NCI-H510A (cell line): ENCODE measurements around the gene UTS2R.

ENCODE experiments used
- DNase-seq: peaks from one replicate; lab custom pipeline; 2025; lab: John Stamatoyannopoulos, UW

Gene UTS2R

DNA sequence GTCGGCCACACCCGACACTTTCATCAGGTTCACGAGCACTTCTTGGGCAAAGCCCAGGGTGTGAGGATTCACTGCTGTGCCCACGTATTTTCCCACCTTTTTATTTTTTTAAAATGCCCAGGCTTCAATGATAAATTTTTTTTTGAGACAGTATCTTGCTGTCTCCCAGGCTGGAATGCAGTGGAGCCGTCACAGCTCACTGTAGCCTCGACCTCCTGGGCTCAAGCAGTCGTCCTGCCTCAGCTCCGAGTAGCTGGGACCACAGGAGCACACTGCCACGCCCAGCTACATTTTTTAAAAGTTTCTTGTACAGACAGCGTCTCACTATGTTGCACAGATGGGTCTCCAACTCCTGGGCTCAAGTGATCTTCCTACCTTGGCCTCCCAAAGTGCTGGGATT is 17.8 kb downstream of the UTS2R start:
- DNase-seq = no peak

DNA sequence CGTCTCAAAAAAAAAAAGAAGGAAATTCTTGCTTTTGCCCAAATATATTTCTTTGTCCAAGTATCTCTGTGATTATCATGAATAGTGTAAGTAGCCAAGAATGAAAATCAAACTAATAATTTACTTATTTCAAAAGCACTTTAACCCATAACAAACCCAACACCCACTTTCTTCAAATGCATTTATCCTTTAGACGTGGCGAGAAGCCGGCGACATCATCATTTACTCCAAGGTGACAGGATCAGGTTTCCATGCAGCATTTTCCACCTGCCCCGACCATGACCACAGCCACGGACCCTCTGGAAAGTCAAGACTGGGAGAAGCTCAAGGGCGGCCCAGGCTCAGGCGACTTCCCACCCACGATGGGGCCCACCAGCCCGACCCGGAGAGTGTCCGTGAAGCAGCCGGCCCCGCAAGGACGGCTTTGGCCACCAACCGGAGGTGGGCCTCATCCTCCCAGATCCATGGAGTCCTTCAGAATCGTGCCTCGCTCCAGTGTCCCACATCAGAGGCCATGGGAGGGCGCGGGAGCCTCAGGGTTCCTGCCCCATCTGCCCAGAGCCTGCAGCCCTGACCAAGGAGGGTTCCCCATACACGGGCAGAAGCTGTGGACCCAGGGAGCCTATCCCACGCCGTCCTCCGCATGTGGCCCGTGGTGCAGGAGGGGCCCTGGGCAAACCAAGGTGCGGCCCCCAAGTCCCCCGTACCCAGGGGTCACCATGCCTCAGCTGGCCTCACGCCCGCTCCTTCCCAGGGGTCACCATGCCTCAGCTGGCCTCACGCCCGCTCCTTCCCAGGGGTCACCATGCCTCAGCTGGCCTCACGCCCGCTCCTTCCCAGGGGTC is 18.7 kb downstream of the UTS2R start:
- DNase-seq = no peak

DNA sequence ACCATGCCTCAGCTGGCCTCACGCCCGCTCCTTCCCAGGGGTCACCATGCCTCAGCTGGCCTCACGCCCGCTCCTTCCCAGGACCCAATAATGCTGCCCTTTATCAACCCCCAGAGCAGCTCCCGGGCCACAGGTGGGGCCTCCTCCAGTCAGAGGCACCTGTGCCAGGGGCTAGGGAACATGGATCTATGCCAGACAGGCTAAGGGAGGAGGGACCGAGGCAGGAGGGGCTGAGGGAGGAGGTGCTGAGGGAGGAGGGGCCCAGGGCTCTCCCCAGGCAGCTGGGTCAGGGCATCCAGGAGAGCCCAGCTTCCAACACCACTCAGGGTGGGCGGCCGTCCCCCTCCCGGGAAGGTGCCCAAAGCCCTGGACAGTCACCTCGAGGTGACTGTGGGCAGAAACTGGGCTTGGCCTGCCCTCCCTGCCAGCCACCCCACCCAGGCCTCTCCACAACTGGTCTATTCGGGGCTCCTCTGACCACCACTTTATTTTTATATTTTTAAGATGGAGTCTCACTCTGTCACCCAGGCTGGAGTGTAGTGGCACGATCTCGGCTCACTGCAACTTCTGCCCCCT is 19.4 kb downstream of the UTS2R start:
- no peak for DNase-seq

DNA sequence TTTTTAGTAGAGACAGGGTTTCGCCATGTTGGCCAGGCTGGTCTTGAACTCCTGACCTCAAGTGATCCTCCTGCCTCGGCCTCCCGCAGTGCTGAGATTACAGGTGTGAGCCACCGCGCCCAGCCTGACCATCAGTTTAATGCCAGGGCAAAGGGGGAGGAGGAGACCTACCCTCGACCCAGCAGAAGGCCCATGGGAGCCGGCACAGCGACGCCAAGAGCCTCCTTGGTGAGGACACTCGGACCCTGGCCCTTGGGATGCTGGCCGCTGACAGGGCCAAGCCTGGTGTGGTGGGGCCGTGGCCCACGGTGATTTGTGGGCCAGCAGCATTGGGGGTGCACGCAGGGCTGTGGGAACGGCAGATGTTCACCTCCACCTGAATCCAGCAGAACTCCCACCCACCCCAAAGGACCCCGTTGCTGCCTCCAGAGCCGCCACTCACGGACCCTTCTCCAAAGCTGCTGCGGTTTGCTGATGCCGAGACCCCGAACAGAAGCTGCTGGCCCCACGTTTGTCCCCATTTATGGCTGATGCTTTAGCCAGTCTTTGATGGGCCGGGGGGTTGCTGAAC is 20.0 kb downstream of the UTS2R start:
- DNase-seq = no peak

DNA sequence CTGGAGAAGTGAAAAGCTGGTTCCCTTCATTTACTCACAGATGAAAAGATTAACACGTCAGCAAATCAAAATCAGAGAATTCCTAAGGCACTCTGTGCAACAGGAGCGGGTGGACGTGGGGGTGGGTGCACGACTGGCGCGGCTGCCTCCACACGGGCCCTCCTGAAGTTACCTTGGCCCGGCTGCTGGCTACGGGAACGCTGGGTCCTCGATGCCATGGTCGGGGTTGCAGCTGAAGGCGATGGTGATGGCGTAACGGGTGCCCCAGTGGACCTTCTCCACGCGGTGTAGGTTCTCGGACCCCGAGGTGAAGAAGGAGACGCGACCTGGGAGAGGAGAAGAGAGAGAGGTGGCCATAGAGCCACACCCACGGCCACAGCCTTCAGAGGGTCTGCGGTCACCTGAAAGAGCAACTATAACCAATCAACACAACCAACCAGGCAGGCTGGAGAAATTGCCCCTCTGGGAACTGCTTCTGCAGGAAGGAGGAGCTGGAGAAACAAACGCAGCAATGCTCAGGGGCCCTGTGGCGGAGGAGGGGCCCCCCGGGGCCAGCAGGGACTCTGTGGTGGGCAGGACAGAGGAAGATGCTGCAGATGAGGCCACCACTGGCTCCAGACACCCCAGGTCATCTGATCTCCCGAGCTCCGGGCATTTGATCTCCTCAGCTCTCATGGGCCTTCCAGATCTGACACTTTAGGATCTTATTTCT is 20.8 kb downstream of the UTS2R start:
- no peak for DNase-seq

DNA sequence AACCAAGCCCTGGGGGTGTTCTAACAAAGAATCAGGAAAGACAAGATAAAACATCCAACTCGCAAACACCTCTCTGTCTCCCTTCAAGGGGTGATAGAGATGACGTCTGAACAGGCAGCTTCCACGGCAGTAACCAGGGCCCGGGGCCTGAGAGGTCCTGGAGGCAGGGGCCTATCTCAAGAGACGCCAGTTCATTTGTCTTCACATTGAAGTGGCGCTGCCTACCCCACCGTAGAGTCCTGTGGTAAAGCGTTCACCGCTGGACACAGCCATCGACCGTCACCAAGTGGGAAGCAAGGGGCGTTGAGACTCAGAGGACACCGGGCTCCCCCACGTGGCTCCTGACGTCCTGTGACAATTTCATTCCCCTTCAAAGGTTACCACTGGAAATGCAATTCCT is 21.4 kb downstream of the UTS2R start:
- no peak for DNase-seq

DNA sequence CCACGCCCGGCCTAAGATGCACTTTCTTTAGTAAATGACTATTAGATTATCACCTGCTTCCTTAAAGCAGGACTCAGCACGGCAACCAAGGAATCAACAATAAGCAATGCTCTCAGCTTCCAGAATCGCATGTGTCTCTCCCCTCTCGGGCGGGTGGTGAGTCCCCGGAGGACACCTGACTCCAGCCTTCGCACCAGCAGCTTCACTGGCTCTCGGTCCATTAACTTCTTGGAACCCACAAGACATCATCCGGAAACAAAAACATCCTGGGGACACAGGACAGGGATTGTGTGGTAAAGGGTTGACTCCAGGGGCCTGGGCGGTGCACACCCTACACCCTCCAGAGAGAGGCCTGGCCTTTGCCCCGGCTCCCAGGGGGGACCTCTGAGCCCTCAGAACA is 22.7 kb downstream of the UTS2R start:
- no peak for DNase-seq

DNA sequence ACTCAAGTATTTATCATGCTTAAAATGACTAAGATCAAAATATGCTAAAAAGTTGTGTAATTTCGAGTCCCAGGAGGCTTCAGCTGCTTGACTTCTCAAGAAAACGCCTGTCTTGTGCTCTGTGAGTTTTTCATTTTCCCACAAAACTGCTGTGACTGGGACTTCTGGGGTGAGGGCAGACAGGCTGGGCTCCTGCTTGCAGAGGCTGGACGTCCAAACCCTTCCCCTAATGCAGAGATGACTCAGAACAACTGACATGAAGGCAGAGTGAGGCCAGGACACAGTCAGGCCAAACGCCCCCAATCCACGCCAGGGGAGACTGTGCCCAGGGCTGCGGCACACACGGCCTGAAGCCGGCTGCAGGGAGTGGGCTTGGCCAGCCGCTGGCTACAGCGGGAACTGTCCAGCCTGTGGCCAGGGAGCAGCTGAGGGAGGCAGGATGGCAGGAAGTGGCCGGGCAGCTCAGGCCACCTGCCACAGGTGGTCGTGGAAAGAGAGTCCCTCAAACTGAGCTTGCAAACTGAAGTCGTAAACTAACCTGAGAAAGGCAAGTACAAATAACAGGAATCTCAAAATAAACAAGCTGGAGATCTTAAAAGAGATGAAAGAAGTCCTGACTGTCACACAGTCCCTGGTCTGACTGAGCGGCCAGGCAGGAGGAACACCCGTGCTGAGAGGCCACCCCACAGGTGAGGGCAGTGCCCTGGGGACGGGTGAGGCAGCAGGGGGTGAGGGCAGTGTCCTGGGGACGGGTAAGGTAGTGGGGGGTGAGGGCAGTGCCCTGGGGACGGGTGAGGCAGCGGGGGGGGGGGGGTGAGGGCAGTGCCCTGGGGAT is 25.3 kb downstream of the UTS2R start:
- no peak for DNase-seq

DNA sequence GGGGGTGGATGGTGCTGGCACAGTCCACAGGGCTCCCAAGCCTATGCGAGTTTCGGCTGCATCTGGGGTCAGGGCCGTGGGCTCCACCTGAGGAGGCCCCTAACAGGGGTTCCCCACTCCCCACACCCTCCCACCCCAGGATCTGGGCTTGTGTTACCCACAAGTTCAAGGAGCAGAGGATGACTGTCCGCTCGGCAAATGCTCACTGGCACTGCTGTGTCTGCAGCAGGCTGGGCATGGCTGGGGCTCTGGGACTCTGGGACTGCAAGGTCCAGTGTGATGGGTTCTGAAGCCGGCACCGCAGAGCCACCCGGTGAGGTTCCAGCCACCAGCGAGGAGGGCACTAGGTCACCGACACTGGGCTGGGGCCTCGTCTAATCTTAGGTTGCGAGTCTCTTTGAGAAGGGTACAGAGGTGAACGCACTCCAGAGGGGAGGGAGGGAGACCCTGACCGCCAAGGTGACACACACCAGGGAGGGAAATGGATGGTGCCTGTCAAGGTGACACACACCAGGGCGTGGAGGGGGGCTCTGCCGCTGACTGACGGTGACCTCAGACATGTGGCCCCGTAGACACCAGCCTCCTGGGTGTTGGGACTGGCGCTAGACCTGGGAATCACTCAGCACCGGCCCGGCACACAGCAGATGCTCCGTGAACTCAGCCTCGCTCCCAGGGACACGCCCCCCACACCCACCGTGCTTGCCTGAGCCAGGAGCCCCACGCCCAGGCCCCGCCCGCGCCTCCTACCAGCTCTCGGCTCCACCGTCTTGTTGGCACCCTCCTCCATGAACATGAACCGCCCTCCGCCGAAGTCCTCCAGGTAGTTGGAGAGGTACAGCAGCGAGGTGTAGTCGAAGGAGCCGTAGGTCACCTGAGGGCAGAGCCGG is 26.1 kb downstream of the UTS2R start:
- peak; percentile 52 for DNase-seq

DNA sequence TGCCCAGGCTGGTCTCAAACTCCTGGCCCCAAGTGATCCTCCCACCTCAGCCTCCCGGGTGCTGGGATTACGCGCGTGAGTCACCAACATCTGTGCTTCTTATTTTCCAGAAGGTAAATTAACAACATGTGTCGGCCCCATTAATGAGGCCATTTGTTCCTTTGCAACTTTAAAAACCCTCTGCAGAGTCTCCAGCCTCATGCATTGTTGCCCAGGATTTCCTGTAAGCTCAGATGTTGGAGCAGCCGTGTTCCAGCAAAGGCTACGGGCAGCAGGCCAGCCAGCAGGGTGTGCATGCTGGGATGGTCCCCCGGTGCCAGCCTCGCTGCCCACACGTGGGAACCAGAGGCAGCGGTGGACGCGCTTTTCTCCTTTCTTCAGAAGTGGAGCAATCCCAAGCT is 27.5 kb downstream of the UTS2R start:
- no peak for DNase-seq

DNA sequence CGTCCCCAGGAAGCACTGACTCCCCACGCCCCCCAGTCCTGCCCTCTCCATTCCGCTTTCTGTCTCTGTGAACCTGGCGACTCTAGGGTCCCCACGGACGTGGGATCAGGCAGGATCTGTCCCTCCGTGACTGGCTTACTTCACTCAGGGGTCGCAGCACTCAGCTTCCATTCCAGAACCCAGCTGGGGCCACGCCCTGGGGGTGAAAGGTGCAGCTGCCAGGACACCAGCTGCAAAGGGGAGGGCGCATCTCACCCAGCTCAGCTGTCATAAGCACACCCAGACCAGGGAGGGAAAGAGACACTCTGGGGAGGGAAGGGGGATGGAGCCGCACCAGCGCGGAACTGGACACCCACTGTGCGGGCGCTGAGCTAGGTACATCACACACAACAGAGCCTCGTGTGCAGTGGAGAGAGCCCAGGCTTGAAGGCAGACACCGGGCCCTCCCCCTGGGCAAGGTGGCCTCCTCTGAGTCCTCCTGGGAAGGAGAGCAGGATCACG is 28.1 kb downstream of the UTS2R start:
- DNase-seq = peak; percentile 75

DNA sequence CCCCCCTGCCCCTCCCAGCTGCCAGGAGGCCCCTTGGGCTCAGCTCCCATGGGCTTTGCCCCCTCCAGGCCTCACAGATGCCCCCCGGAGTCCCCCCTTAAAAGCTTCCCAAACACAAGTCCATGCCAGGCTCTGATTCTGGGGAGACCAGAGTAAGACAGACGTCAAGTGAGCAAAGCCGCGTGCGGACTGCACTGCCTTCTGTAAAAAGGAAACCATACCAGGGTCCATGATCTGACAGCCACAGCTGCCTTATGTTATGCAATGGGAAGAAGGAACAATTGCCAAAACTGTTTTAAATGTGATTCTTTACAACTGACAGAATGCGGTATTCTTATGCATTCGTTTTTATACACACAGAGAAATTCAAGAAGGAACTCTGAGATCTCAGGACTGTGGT is 28.6 kb downstream of the UTS2R start:
- DNase-seq = no peak

DNA sequence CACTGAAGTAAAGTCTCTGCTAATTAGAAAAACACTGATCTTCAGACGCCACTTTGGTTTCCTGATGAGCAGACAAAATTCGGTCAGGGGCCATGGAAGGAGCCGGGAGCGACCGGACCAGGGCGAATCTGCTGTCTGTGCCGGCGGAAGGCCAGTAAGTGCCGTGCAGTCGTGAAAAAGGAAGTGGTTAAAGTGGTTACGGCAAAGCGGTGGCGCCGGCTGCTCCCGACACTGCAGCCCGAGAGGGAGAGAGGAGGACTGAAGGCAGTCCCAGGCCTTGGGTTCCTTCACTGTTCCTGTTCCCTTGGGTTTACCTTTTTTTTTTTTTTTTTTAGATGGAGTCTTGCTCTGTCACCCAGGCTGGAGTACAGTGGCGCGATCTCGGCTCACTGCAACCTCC is 29.3 kb downstream of the UTS2R start:
- DNase-seq = no peak

DNA sequence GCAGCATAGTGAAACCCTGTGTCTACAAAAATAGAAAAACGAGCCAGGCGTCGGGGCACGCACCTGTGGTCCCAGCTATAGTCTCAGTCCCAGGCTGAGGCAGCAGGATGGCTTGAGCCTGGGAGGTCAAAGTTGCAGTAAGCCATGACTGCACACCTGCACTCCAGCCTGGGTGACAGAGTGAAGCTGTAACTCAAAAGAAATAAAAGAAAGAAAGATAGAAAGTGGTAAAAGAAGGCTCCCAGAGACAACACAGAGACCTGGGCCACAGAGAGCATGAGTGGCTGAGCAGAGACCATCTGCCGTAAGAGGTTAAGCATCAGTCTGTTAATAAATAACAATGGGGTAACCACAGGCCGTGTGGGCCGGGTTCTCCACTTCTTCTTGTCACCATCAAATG is 31.3 kb downstream of the UTS2R start:
- no peak for DNase-seq

DNA sequence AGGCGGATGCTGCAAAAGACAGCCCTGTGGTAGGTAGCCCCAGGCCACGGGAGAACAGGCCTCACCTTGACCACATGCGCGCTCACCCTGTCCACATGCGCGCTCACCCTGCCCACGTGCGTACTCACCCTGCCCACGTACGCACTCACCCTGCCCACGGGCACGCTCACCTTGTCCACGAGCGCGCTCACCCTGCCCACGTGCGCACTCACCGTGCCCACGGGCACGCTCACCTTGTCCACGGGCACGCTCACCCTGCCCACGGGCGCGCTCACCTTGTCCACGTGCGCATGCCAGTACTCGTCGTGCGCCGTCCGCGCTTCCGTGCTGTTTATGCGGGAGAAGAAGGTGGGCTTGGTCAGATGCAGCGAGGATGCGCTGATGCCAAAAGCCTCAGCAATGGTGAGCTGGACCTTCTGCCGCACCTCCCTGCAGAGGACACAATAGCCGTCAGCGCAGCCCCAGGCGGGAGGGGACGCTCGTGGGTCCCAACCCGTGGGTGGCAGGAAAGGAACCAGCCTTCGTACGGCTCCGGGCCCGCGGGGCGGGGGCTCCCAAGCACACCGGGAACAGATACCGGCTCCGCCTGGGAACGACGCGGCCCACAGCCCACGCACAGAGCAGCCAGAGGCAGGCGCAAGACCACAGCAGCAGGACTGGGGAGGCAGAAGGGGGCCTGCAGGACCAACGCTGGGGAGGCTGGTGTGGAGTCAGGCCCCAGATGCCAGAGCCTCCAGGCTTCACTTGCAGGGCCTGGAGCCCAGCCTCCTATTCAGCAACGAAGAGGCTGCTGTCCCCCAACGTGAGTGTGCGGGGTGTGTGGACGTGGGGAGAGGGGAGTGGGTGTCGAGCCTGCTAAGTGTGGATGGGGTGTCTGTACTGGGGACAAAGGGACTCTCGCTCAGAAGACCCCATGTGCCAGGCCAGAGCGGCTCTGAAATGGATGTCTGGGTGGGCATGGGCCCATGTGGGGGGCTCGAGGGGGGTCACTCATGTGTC is 32.4 kb downstream of the UTS2R start:
- no peak for DNase-seq

DNA sequence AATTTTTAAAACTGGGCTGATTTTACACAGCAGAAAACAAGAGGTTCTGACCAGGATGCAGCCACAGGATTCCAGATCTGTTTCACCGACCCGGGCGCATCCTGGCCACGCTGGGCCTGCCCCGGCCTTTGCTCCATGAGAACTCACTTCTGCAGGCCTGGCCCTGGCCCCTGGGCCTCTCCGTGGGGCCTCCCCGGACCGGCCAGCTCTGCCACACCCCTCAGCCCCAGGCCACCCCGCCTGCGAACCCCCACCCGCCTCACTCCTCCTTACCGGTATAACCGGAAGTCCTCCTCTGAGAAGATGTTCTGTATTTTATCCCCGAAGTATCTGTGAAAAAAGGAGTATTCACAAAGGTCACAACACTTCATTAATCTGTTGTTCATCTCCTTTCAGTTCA is 33.5 kb downstream of the UTS2R start:
- no peak for DNase-seq

DNA sequence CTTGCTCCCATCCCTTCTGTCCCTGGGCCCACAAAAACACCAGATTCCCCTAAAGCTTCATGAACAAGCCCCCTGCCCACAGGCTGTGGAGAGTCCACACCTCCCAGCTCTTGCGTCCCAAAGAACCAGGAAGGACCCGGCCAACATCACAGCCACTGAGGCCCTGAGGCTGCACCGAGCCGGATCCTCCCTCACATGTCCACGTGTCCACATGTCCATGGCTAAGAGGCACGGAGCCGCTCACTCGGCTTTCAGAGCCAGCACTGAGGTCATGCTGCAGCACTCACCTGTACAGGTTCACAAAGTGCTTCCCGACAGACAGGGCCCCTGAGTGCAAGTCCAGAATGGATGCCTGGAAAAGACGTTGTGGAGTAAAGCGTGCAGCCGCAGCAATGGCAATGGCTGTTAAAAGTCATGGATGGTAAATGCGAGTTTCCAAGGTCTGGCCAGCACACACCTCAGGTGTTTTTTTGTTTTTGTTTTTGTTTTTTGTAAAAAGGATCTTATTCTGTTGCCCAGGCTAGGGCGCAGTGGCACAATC is 34.6 kb downstream of the UTS2R start:
- DNase-seq = no peak

DNA sequence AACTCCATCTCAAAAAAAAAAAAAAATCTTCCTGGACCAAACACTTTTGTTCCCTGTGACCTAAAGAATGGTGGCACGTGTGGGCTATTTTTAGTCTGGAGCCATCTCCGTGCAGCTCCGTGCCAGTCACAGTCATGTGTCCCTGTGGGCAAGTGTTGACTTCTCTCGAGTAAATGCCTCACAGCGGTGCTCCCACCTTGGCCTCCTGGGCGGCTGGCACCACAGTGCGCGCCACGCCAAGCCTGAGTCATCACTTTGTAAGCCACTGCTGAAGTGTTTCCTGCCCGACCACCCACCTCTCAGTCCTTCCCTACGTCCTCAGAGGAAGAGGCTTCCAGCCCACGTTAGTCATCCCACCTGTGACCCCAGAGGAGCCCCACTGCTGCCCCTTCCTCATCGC is 35.7 kb downstream of the UTS2R start:
- no peak for DNase-seq

DNA sequence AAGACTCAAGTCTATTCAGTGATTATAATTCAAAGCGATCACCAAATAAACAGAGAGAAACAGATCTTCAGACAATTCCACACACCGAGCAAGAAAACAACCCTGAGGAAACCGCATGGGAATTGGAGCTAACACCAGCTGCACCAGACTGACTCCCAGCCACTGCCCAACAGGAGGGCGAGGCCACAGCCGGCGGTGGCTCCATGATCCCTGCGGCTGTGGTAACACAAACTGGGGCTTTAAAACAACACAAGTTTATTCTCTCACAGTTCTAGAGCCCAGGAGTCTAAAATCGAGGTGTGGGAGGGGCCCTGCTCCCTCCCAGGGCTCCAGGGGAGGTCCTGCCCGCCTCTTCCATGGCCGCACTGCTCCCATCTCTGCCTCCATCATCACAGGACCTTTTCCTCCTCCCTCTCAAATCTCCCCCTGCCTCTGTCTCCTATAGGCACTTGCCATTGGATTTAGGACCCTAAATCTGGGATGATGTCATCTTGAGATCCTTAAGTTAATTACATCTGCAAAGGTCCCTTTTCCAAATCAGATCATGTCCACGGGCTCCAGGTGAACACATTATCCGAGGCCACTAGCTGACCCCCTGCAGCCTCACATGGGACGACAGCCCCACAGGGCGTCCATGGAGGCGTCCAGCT is 36.8 kb downstream of the UTS2R start:
- no peak for DNase-seq
